SK-N-SH treated with all-trans-retinoic acid at 6 μM for 48 hours (cell line): ENCODE measurements around the gene AAGAB.

Experiments used
- CSDC2 ChIP-seq: fragments of 250-450 bp; sonication (Bioruptor Pico); IDR thresholded peaks from 2 replicates; pipeline ENCODE4 v1.5.0; 2020; ENCODE audit warnings: mild to moderate bottlenecking, moderate library complexity
- GLIS3 ChIP-seq: fragments of 250-450 bp; sonication (Bioruptor Pico); IDR thresholded peaks from 2 replicates; pipeline ENCODE4 v1.5.0; 2020; ENCODE audit warnings: mild to moderate bottlenecking, moderate library complexity
- RARB ChIP-seq: fragments of 250-450 bp; sonication (Bioruptor Pico); IDR thresholded peaks from 2 replicates; pipeline ENCODE4 v1.8.0; 2021; ENCODE audit warnings: mild to moderate bottlenecking, moderate library complexity
- TCF4 ChIP-seq: fragments of 250-450 bp; sonication (Bioruptor Pico); IDR thresholded peaks from 2 replicates; pipeline ENCODE4 v1.8.0; 2021; ENCODE audit warnings: mild to moderate bottlenecking, moderate library complexity, borderline replicate concordance
- ZFP3 ChIP-seq: fragments of 250-450 bp; sonication (Bioruptor Pico); IDR thresholded peaks from 2 replicates; pipeline ENCODE4 v1.5.0; 2020; ENCODE audit warnings: mild to moderate bottlenecking, moderate library complexity
- ZFP30 ChIP-seq: fragments of 450-650 bp; formaldehyde crosslinking; IDR thresholded peaks from 2 replicates; pipeline ENCODE4 v1.5.0; 2022; ENCODE audit warnings: mild to moderate bottlenecking, moderate library complexity
- ZNF8 ChIP-seq: fragments of 450-650 bp; formaldehyde crosslinking; IDR thresholded peaks from 2 replicates; pipeline ENCODE4 v1.5.0; 2020; ENCODE audit warnings: mild to moderate bottlenecking, moderate library complexity
- TF ChIP-seq, protein P1 (sequence below): fragments of 250-450 bp; sonication (Bioruptor Pico); IDR thresholded peaks from 2 replicates; pipeline ENCODE4 v1.8.0; 2020; ENCODE audit warnings: mild to moderate bottlenecking, moderate library complexity, borderline replicate concordance
- TF ChIP-seq, protein P2 (sequence below): fragments of 250-450 bp; sonication (Bioruptor Pico); IDR thresholded peaks from 2 replicates; pipeline ENCODE4 v1.5.1; 2021; ENCODE audit warnings: mild to moderate bottlenecking, moderate library complexity

DNA sequence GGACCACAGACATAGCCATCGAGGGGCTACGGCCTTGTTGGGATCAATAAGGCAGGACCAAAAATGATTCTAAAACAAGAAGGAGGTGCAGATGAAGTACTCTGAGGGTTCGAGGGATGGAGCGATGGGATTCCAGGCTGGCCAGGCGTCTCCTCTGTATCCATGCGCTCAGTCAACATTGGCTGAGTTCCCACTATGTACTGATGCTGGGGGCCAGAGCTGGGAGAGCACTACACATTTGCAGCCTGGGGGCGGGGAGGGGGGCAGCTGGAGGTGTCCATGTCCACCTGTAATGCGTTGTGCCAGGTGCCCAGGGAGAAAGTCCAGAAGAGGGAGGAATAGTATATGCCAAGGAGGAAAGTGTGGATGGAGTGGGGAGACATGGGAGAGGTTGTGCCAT is 81.5 kb downstream of the AAGAB start:
- TF ChIP-seq GLIS3 (CRISPR knock-in tag) (no peak), TCF4 (no peak), ZFP30 (CRISPR knock-in tag) (no peak), ZNF8 (CRISPR knock-in tag) (no peak), RARB (no peak), ZFP3 (CRISPR knock-in tag) (no peak), CSDC2 (CRISPR knock-in tag) (no peak)
- TF ChIP-seq, protein P1, sequence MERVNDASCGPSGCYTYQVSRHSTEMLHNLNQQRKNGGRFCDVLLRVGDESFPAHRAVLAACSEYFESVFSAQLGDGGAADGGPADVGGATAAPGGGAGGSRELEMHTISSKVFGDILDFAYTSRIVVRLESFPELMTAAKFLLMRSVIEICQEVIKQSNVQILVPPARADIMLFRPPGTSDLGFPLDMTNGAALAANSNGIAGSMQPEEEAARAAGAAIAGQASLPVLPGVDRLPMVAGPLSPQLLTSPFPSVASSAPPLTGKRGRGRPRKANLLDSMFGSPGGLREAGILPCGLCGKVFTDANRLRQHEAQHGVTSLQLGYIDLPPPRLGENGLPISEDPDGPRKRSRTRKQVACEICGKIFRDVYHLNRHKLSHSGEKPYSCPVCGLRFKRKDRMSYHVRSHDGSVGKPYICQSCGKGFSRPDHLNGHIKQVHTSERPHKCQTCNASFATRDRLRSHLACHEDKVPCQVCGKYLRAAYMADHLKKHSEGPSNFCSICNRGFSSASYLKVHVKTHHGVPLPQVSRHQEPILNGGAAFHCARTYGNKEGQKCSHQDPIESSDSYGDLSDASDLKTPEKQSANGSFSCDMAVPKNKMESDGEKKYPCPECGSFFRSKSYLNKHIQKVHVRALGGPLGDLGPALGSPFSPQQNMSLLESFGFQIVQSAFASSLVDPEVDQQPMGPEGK (CRISPR knock-in tag): no peak
- TF ChIP-seq, protein P2, sequence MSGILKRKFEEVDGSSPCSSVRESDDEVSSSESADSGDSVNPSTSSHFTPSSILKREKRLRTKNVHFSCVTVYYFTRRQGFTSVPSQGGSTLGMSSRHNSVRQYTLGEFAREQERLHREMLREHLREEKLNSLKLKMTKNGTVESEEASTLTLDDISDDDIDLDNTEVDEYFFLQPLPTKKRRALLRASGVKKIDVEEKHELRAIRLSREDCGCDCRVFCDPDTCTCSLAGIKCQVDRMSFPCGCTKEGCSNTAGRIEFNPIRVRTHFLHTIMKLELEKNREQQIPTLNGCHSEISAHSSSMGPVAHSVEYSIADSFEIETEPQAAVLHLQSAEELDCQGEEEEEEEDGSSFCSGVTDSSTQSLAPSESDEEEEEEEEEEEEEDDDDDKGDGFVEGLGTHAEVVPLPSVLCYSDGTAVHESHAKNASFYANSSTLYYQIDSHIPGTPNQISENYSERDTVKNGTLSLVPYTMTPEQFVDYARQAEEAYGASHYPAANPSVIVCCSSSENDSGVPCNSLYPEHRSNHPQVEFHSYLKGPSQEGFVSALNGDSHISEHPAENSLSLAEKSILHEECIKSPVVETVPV (CRISPR knock-in tag): no peak
